Measurements from ENCODE around the gene MEIS1. TPM values are rescaled to one million over a fixed set of nuclear protein-coding genes. Genes with fewer than 3 reads are reported as not detected.

The MEIS1 gene
- total and polyA plus RNA-seq, 2 donors (not counting 1 experiment from before 2014, with no cell fraction given) = 48.3 to 139 TPM

GRCh38 chr2:66535574-66536289 lies 100.8 kb downstream of the MEIS1 start:
- Histone ChIP-seq H2AFZ (ENCODE audit: low read length) (no peak overlapping the region), H3K9ac (ENCODE audit: insufficient read depth, low read length) (no peak overlapping the region), H3K27ac (ENCODE audit: insufficient read depth, low read length) (no peak overlapping the region), H3K27me3 (ENCODE audit: control insufficient read depth, insufficient read depth, low read length) (no peaks in the 10 kb centered on the region), H3K4me2 (ENCODE audit: extremely low read depth, insufficient read depth, low read length) (no peak overlapping the region), H3K4me3 (replicated peaks in 1 of 4; ENCODE audit: control extremely low read depth in 1 of 4, insufficient read depth in 1 of 4, low read depth in 3 of 4, low read length in 4 of 4) (no peak overlapping the region), H4K20me1 (ENCODE audit: control insufficient read depth, extremely low read depth, insufficient read depth, low read length) (peaks cover under 1% of the 10 kb centered on the region), H3K9me3 (ENCODE audit: control insufficient read depth, insufficient read depth, low read depth, low read length) (no peaks in the 10 kb centered on the region), H3K79me2 (ENCODE audit: control insufficient read depth, insufficient read depth, low read length) (peaks cover 27% of the 10 kb centered on the region), H3K36me3 (ENCODE audit: control insufficient read depth, insufficient read depth, low read length) (peaks cover 2% of the 10 kb centered on the region), H3K4me1 (ENCODE audit: control insufficient read depth, extremely low read depth, insufficient read depth, low read length) (peaks cover 12% of the 10 kb centered on the region)
- no peak for DNase-seq (ENCODE audit: low read depth in 2 of 2)
- TF ChIP-seq, protein P1, sequence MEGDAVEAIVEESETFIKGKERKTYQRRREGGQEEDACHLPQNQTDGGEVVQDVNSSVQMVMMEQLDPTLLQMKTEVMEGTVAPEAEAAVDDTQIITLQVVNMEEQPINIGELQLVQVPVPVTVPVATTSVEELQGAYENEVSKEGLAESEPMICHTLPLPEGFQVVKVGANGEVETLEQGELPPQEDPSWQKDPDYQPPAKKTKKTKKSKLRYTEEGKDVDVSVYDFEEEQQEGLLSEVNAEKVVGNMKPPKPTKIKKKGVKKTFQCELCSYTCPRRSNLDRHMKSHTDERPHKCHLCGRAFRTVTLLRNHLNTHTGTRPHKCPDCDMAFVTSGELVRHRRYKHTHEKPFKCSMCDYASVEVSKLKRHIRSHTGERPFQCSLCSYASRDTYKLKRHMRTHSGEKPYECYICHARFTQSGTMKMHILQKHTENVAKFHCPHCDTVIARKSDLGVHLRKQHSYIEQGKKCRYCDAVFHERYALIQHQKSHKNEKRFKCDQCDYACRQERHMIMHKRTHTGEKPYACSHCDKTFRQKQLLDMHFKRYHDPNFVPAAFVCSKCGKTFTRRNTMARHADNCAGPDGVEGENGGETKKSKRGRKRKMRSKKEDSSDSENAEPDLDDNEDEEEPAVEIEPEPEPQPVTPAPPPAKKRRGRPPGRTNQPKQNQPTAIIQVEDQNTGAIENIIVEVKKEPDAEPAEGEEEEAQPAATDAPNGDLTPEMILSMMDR (conservative IDR thresholded peaks at IDR 0.05 in 1 of 2, IDR thresholded peaks at IDR 0.05 in 1 of 2; ENCODE audit: low read depth in 1 of 2, low read length in 2 of 2) = no peak
- TF ChIP-seq EZH2 (IDR thresholded peaks at IDR 0.05; ENCODE audit: low read length, missing control alignments) = no peak

DNA sequence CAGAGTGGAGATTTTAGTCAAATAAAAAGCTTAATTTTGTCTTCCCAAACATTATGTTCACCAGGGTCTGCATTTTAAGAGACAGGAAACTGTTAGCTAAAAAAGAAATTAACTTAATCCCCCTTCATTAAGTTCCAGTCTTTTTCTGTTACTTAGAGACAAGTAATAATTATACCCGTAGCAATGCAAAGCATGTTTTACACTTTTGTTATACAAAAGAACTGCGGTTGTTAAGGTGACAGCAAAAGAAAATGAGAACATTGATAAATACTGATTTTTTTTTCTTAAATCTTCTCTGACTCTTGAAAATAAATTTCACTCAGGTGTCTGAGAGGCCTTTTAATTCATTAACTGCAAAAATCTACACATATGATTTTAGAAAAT lies 101.4 kb downstream of the MEIS1 start:
- no peak for TF ChIP-seq EZH2 (IDR thresholded peaks at IDR 0.05; ENCODE audit: low read length, missing control alignments)
- TF ChIP-seq, protein P1 (conservative IDR thresholded peaks at IDR 0.05 in 1 of 2, IDR thresholded peaks at IDR 0.05 in 1 of 2; ENCODE audit: low read depth in 1 of 2, low read length in 2 of 2) = no peak
- no peak overlapping the region for H3K4me3 ChIP-seq (replicated peaks in 1 of 4; ENCODE audit: control extremely low read depth in 1 of 4, insufficient read depth in 1 of 4, low read depth in 3 of 4, low read length in 4 of 4)
- peaks cover 2% of the 10 kb centered on the region for H3K36me3 ChIP-seq (ENCODE audit: control insufficient read depth, insufficient read depth, low read length)
- H3K79me2 ChIP-seq (ENCODE audit: control insufficient read depth, insufficient read depth, low read length) = peaks cover 28% of the 10 kb centered on the region
- H3K27ac ChIP-seq (ENCODE audit: insufficient read depth, low read length) = no peak overlapping the region
- no peaks in the 10 kb centered on the region for H3K27me3 ChIP-seq (ENCODE audit: control insufficient read depth, insufficient read depth, low read length)
- DNase-seq (ENCODE audit: low read depth in 2 of 2) = no peak
- H3K4me2 ChIP-seq (ENCODE audit: extremely low read depth, insufficient read depth, low read length) = no peak overlapping the region
- no peaks in the 10 kb centered on the region for H4K20me1 ChIP-seq (ENCODE audit: control insufficient read depth, extremely low read depth, insufficient read depth, low read length)
- no peak overlapping the region for H2AFZ ChIP-seq (ENCODE audit: low read length)
- H3K9me3 ChIP-seq (ENCODE audit: control insufficient read depth, insufficient read depth, low read depth, low read length) = no peaks in the 10 kb centered on the region
- peaks cover 12% of the 10 kb centered on the region for H3K4me1 ChIP-seq (ENCODE audit: control insufficient read depth, extremely low read depth, insufficient read depth, low read length)
- H3K9ac ChIP-seq (ENCODE audit: insufficient read depth, low read length) = no peak overlapping the region

DNA sequence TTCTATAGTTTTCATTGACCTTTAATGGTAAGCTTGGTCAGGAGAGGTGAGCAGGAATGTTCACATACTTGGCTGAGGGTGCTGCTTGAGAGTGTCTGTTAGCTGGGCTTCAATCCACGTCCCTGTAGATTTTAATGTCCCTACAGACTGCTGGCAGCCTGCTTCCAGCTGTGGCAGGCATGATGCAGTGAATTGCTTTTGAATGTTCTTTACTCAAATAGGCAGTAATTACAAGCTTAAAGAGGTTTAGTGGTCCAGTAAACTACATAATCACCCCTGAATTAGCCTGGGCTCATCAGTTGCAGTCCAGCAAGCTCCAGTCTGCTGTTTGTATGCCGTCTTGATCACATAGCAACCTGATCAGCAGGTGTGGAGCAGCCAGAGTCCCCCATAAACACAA lies 102.1 kb downstream of the MEIS1 start:
- no peak overlapping the region for H3K4me3 ChIP-seq (replicated peaks in 1 of 4; ENCODE audit: control extremely low read depth in 1 of 4, insufficient read depth in 1 of 4, low read depth in 3 of 4, low read length in 4 of 4)
- no peak for DNase-seq (ENCODE audit: low read depth in 2 of 2)
- H3K27me3 ChIP-seq (ENCODE audit: control insufficient read depth, insufficient read depth, low read length) = no peaks in the 10 kb centered on the region
- peaks cover 32% of the 10 kb centered on the region for H3K79me2 ChIP-seq (ENCODE audit: control insufficient read depth, insufficient read depth, low read length)
- H3K9me3 ChIP-seq (ENCODE audit: control insufficient read depth, insufficient read depth, low read depth, low read length) = no peaks in the 10 kb centered on the region
- H3K4me1 ChIP-seq (ENCODE audit: control insufficient read depth, extremely low read depth, insufficient read depth, low read length) = peaks cover 12% of the 10 kb centered on the region
- H3K36me3 ChIP-seq (ENCODE audit: control insufficient read depth, insufficient read depth, low read length) = peaks cover 2% of the 10 kb centered on the region
- H3K9ac ChIP-seq (ENCODE audit: insufficient read depth, low read length) = no peak overlapping the region
- H2AFZ ChIP-seq (ENCODE audit: low read length) = no peak overlapping the region
- TF ChIP-seq, protein P1 (conservative IDR thresholded peaks at IDR 0.05 in 1 of 2, IDR thresholded peaks at IDR 0.05 in 1 of 2; ENCODE audit: low read depth in 1 of 2, low read length in 2 of 2) = no peak
- no peak for TF ChIP-seq EZH2 (IDR thresholded peaks at IDR 0.05; ENCODE audit: low read length, missing control alignments)
- no peaks in the 10 kb centered on the region for H4K20me1 ChIP-seq (ENCODE audit: control insufficient read depth, extremely low read depth, insufficient read depth, low read length)
- no peak overlapping the region for H3K27ac ChIP-seq (ENCODE audit: insufficient read depth, low read length)
- H3K4me2 ChIP-seq (ENCODE audit: extremely low read depth, insufficient read depth, low read length) = no peak overlapping the region
